Measurements from ENCODE around the gene GRB10.
"Not testable (repeated sequence)": the region's sequence is repeated elsewhere in the genome, so short reads cannot be mapped to it uniquely, and the experiment has no call there.

Gene GRB10

GRCh38 chr7:50584386-50584785, 198.3 kb downstream of the GRB10 start:
- no peak for DNase-seq (ENCODE audit: low read depth in 3 of 3)

GRCh38 chr7:50583295-50583694, 199.4 kb downstream of the GRB10 start:
- not testable (repeated sequence) for DNase-seq (ENCODE audit: low read depth in 3 of 3)

GRCh38 chr7:50582271-50582670, 200.4 kb downstream of the GRB10 start:
- not testable (repeated sequence) for DNase-seq (ENCODE audit: low read depth in 3 of 3)

GRCh38 chr7:50580666-50581065, 202.0 kb downstream of the GRB10 start:
- not testable (repeated sequence) for DNase-seq (ENCODE audit: low read depth in 3 of 3)

GRCh38 chr7:50580057-50580456, 202.6 kb downstream of the GRB10 start:
- no peak for DNase-seq (ENCODE audit: low read depth in 3 of 3)

GRCh38 chr7:50578105-50578504, 204.6 kb downstream of the GRB10 start:
- not testable (repeated sequence) for DNase-seq (ENCODE audit: low read depth in 3 of 3)

- no peak for DNase-seq (ENCODE audit: low read depth in 3 of 3)
Observed at GRCh38 chr7:50577569-50577968, 205.1 kb downstream of the GRB10 start.

GRCh38 chr7:50576388-50576787, 206.3 kb downstream of the GRB10 start:
- not testable (repeated sequence) for DNase-seq (ENCODE audit: low read depth in 3 of 3)

GRCh38 chr7:50567715-50568261, 214.9 kb downstream of the GRB10 start:
- DNase-seq (ENCODE audit: low read depth in 3 of 3) = no peak

- no peak for DNase-seq (ENCODE audit: low read depth in 3 of 3)
Observed at GRCh38 chr7:50565977-50566376, 216.7 kb downstream of the GRB10 start.

- DNase-seq (ENCODE audit: low read depth in 3 of 3) = no peak
Observed at GRCh38 chr7:50565559-50565916, 217.2 kb downstream of the GRB10 start.

GRCh38 chr7:50564640-50565558, 217.8 kb downstream of the GRB10 start, which contains the start of gene DDC:
TSS of gene DDC (minus strand) at chr7:50565405. CDS start at chr7:50544085, 21,320 bp downstream.
- no peak for DNase-seq (ENCODE audit: low read depth in 3 of 3)

GRCh38 chr7:50564171-50564570, 218.5 kb downstream of the GRB10 start:
- DNase-seq (ENCODE audit: low read depth in 3 of 3) = no peak

- DNase-seq (ENCODE audit: low read depth in 3 of 3) = no peak
Observed at GRCh38 chr7:50562136-50562535, 220.6 kb downstream of the GRB10 start.

- no peak for DNase-seq (ENCODE audit: low read depth in 3 of 3)
Observed at GRCh38 chr7:50560865-50561351, 221.8 kb downstream of the GRB10 start.

- no peak for DNase-seq (ENCODE audit: low read depth in 3 of 3)
Observed at GRCh38 chr7:50559881-50560280, 222.8 kb downstream of the GRB10 start.

- DNase-seq (ENCODE audit: low read depth in 3 of 3) = no peak
Observed at GRCh38 chr7:50558294-50559053, 224.2 kb downstream of the GRB10 start.

GRCh38 chr7:50557099-50557498, 225.6 kb downstream of the GRB10 start:
- DNase-seq (ENCODE audit: low read depth in 3 of 3) = no peak

GRCh38 chr7:50556247-50556991, 226.3 kb downstream of the GRB10 start:
- DNase-seq (ENCODE audit: low read depth in 3 of 3) = no peak

GRCh38 chr7:50555594-50556140, 227.0 kb downstream of the GRB10 start:
- no peak for DNase-seq (ENCODE audit: low read depth in 3 of 3)

All from stimulated activated CD4-positive, alpha-beta T cell treated with anti-CD3 and anti-CD28 coated beads, TNF-alpha, amount 100 ng/mL, for 24 hours (primary cell).